Mesothelial cell of epicardium (in vitro differentiated cells): ENCODE data around the gene DNALI1. TPM values are rescaled to one million over a fixed set of nuclear protein-coding genes. Genes with fewer than 3 reads are reported as not detected.

Experiments used
- DNase-seq, 2 experiments: peaks; one replicate each; pipeline ENCODE4 v3.0.0; 2021; ENCODE audit warnings: low spot score in 2 of 2; ENCODE audit not compliant: unreplicated experiment in 2 of 2
- H3K27ac Mint-ChIP-seq: 2 replicates; pipeline ENCODE4 v1.8.0; 2021; ENCODE audit warnings: mixed read lengths
- H3K27me3 Mint-ChIP-seq: 2 replicates; pipeline ENCODE4 v1.8.0; 2021; ENCODE audit warnings: low read depth, mixed read lengths
- H3K36me3 Mint-ChIP-seq: 2 replicates; pipeline ENCODE4 v1.8.0; 2021; ENCODE audit warnings: mixed read lengths
- H3K4me1 Mint-ChIP-seq: 2 replicates; pipeline ENCODE4 v1.8.0; 2021; ENCODE audit warnings: mixed read lengths
- H3K4me3 Mint-ChIP-seq: 2 replicates; pipeline ENCODE4 v1.8.0; 2021; ENCODE audit warnings: mild to moderate bottlenecking, moderate library complexity, mixed read lengths
- H3K9me3 Mint-ChIP-seq: 2 replicates; pipeline ENCODE4 v1.8.0; 2021; ENCODE audit warnings: mixed read lengths
- CTCF ChIP-seq: fragments of 200-600 bp; sonication (generic); IDR thresholded peaks from one replicate; pipeline ENCODE4 v1.5.0; 2021; ENCODE audit warnings: antibody characterized with exemption; ENCODE audit not compliant: unreplicated experiment
- total RNA-seq: library from RNA; stranded (reverse); gene quantifications from 3 replicates; pipeline ENCODE4 v1.2.1, GENCODE V29; 2021

The DNALI1 gene
- 12.5 to 15.7 TPM (median 14.9 TPM) in 3 replicates for total RNA-seq

- Mint-ChIP-seq H3K27me3 (no peaks in the 10 kb centered on the region), H3K36me3 (peaks cover 10% of the 10 kb centered on the region), H3K4me3 (peak within 1 kb of the TSS; percentile 79), H3K4me1 (peaks cover 34% of the 10 kb centered on the region), H3K9me3 (no peaks in the 10 kb centered on the region), H3K27ac (peak within 1 kb of the TSS; percentile 89)
- peak; percentile 80 to 89 for DNase-seq
- TF ChIP-seq CTCF, result no peak
These were observed at the start of gene DNALI1 for GRCh38 chr1:37556712-37557196. Gene DNALI1, plus strand, starts transcription at chr1:37556940. Its CDS starts 55 bp downstream, at chr1:37556995.

DNA sequence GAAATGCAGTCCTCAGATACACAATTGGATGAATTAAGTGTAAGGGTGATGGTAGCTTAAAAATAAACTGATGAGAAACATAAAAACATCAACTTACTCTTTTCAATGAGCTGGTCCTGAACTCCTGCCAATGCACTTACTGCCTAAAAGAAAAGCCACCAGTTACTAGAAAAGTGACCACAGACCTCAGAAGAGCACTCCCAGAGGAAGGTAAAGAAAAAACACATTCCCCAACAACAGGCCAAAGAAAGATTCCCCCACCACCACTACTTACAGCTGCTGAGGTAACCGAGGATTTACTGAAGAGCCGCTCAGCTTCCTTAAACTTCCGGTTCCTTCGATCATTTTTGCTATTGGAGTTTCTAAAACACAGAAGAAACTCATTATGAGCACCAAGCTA lies 47.6 kb upstream of the DNALI1 start:
- Mint-ChIP-seq H3K27ac (no peak overlapping the region), H3K36me3 (peaks cover 26% of the 10 kb centered on the region), H3K27me3 (no peaks in the 10 kb centered on the region), H3K4me1 (peaks cover 6% of the 10 kb centered on the region), H3K9me3 (no peaks in the 10 kb centered on the region), H3K4me3 (no peak overlapping the region)
- no peak for DNase-seq
- TF ChIP-seq CTCF, result no peak

- H3K27ac Mint-ChIP-seq, result peak overlapping the region; percentile 94
These were observed 42.9 kb upstream of the DNALI1 start for GRCh38 chr1:37513795-37514349.

DNA sequence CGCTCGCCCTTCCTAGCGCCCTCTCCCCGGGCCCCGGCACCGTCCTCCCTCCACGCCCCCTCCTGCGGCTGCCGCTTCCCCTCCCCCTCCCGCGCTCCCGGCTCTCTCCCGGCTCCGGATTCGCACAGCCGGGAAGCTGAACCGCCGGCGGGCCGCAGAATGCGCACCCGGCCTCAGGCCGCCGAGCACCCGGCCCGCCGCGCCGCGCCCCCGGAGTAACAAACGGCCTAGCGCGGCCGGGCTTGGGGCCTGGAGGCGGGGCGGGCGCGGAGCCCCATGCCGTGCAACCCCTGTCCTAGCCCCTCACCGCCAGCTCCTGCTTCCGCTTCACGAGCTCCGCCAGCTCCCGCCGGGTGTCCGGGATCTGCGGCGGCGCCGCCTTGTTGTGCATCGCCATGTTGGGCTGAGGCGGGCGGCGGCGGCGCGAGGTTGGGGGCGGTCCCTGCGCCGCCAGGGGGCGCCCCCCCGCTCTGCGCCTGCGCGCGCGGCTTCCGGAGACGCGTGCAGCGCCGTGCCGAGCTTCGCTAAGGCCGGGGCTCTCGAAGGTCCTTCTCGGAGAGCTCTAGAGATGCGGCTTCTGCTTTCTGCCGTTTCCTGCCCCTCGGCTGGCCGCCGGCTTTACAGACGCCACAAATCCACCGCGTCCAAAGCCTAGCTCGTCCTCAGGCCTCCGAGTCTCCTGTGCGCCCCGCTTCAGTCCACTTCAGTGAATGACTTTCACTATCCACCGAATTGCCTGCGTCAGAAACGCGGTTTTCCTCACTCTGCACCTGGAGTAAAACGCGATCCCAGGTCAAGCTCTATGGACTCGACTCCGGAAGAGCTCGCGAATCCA lies 42.2 kb upstream of the DNALI1 start, which contains the start of gene MEAF6:
TSS of gene MEAF6 (minus strand) at position 417 of the 835 bp plus-strand sequence. CDS start at position 397, 20 bp downstream.
- TF ChIP-seq CTCF, result peak; percentile 72
- Mint-ChIP-seq H3K27ac (peak within 1 kb of the TSS; percentile 94), H3K36me3 (no peaks in the 10 kb centered on the region), H3K4me3 (peak within 1 kb of the TSS; percentile 93), H3K4me1 (peaks cover 17% of the 10 kb centered on the region), H3K27me3 (peaks cover 3% of the 10 kb centered on the region), H3K9me3 (no peaks in the 10 kb centered on the region)
- DNase-seq, result peak; percentile 87 to 92

More at GRCh38 chr1:37513795-37514349, 42.9 kb upstream of the DNALI1 start:
- peaks cover 6% of the 10 kb centered on the region for H3K36me3 Mint-ChIP-seq
- DNase-seq, result peak; percentile 23 to 43
- peaks cover 3% of the 10 kb centered on the region for H3K27me3 Mint-ChIP-seq
- peak overlapping the region; percentile 93 for H3K4me3 Mint-ChIP-seq
- no peaks in the 10 kb centered on the region for H3K9me3 Mint-ChIP-seq
- H3K4me1 Mint-ChIP-seq, result peaks cover 17% of the 10 kb centered on the region
- no peak for TF ChIP-seq CTCF

DNA sequence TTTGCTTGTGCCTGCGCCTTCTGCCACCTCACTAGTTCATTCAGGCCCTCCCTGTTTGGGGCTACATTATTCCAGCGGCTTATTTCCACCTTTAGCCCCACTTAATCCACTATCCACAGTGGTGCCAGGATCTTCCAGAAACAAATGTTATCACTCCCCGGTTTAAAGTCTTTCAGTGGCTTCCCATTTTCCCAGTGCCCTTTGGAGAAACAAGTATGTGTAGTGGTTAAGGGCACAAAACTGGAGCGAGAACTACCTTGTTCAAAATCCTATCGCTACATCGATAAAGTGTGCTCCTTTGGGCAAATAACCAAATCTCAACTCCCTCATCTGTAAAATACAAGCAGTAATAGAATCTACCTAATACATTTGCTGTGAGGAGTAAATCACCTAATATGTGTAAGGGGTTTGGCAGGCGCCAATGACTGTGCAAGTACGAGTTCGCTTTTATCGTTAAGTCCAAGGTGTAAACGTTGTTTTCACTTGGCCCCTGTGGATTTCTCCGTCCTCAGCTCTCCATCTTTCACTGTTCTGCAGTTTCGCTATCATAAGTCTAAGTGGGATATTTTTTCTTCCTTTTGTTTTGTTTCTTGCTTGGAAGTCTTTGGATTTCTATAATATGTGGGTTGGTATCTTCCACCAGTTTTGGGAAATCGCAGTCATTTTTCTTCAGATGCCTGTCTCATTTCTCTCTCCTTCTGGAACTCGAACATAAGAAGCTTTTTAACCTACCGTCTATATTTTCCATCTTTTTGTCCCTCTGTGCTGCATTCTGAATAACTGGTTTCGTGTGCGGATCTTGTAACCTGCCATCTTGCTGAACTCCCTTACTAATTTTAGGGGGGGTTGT lies 41.3 kb upstream of the DNALI1 start:
- peaks cover 3% of the 10 kb centered on the region for H3K27me3 Mint-ChIP-seq

More for the DNA sequence above, 41.3 kb upstream of the DNALI1 start:
- no peak for DNase-seq
- peak overlapping the region; percentile 80 for H3K4me3 Mint-ChIP-seq
- no peak for TF ChIP-seq CTCF
- H3K4me1 Mint-ChIP-seq, result peaks cover 17% of the 10 kb centered on the region
- H3K27ac Mint-ChIP-seq, result peak overlapping the region; percentile 84
- no peaks in the 10 kb centered on the region for H3K9me3 Mint-ChIP-seq
- H3K36me3 Mint-ChIP-seq, result no peaks in the 10 kb centered on the region
